Measurements from ENCODE around the gene SCRN2.

DNA sequence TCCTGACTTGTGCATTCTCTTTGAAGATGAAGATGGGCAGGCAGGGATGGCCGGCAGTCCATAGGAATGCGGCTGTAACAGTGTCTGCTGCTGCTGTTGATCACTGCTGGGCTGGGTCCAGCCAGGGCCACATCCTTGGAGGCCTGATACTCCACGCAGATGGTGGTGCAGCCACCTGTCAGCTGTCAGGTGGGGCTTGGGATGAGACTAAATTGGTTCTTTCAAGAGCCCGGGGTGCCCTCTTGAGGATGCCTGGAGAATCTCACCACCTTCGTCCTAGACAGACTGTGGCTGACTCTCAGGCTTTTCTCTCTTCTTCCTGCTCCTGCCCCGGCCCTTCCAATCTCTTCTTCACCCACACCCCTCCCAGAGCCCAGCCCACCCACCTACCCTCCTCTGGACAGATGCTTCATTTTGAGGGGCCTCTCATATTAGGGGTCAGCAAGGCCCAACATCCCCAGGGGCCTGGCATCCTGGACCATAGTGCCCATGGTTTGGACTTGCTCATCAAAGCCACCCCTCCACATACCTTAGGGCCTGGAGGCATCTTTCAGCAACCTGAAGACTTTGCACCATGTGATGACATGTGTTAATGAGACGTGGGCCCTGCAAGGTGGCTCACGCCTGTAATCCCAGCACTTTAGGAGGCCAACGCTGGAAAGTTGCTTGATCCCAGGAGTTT is 38.6 kb downstream of the SCRN2 start:
- TF ChIP-seq ELF4 (CRISPR knock-in tag; IDR thresholded peaks at IDR 0.05; ENCODE audit: low read depth) (no peak), FOXP1 (CRISPR knock-in tag; IDR thresholded peaks at IDR 0.05; ENCODE audit: borderline replicate concordance) (no peak), JAZF1 (CRISPR knock-in tag; IDR thresholded peaks at IDR 0.05) (no peak), SMAD3 (CRISPR knock-in tag; IDR thresholded peaks at IDR 0.05; ENCODE audit: borderline replicate concordance) (no peak), ZNF138 (CRISPR knock-in tag; conservative IDR thresholded peaks at IDR 0.05) (no peak), ETV6 (CRISPR knock-in tag; IDR thresholded peaks at IDR 0.05) (no peak), CBFB (CRISPR knock-in tag; IDR thresholded peaks at IDR 0.05; ENCODE audit: low read depth) (no peak), SP1 (CRISPR knock-in tag; conservative IDR thresholded peaks at IDR 0.05) (no peak), RELA (CRISPR knock-in tag; IDR thresholded peaks at IDR 0.05; ENCODE audit: borderline replicate concordance) (no peak), GRHL2 (CRISPR knock-in tag; IDR thresholded peaks at IDR 0.05; ENCODE audit: insufficient replicate concordance, severe bottlenecking) (no peak)
- TF ChIP-seq, protein P1, sequence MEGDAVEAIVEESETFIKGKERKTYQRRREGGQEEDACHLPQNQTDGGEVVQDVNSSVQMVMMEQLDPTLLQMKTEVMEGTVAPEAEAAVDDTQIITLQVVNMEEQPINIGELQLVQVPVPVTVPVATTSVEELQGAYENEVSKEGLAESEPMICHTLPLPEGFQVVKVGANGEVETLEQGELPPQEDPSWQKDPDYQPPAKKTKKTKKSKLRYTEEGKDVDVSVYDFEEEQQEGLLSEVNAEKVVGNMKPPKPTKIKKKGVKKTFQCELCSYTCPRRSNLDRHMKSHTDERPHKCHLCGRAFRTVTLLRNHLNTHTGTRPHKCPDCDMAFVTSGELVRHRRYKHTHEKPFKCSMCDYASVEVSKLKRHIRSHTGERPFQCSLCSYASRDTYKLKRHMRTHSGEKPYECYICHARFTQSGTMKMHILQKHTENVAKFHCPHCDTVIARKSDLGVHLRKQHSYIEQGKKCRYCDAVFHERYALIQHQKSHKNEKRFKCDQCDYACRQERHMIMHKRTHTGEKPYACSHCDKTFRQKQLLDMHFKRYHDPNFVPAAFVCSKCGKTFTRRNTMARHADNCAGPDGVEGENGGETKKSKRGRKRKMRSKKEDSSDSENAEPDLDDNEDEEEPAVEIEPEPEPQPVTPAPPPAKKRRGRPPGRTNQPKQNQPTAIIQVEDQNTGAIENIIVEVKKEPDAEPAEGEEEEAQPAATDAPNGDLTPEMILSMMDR (IDR thresholded peaks at IDR 0.05): peak; percentile 49; the same call in 1 of the 2 replicates
- TF ChIP-seq, protein P2, sequence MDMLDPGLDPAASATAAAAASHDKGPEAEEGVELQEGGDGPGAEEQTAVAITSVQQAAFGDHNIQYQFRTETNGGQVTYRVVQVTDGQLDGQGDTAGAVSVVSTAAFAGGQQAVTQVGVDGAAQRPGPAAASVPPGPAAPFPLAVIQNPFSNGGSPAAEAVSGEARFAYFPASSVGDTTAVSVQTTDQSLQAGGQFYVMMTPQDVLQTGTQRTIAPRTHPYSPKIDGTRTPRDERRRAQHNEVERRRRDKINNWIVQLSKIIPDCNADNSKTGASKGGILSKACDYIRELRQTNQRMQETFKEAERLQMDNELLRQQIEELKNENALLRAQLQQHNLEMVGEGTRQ (CRISPR knock-in tag; IDR thresholded peaks at IDR 0.05): no peak
- TF ChIP-seq, protein P3, sequence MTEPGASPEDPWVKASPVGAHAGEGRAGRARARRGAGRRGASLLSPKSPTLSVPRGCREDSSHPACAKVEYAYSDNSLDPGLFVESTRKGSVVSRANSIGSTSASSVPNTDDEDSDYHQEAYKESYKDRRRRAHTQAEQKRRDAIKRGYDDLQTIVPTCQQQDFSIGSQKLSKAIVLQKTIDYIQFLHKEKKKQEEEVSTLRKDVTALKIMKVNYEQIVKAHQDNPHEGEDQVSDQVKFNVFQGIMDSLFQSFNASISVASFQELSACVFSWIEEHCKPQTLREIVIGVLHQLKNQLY (CRISPR knock-in tag; IDR thresholded peaks at IDR 0.05): no peak
- TF ChIP-seq, protein P4, sequence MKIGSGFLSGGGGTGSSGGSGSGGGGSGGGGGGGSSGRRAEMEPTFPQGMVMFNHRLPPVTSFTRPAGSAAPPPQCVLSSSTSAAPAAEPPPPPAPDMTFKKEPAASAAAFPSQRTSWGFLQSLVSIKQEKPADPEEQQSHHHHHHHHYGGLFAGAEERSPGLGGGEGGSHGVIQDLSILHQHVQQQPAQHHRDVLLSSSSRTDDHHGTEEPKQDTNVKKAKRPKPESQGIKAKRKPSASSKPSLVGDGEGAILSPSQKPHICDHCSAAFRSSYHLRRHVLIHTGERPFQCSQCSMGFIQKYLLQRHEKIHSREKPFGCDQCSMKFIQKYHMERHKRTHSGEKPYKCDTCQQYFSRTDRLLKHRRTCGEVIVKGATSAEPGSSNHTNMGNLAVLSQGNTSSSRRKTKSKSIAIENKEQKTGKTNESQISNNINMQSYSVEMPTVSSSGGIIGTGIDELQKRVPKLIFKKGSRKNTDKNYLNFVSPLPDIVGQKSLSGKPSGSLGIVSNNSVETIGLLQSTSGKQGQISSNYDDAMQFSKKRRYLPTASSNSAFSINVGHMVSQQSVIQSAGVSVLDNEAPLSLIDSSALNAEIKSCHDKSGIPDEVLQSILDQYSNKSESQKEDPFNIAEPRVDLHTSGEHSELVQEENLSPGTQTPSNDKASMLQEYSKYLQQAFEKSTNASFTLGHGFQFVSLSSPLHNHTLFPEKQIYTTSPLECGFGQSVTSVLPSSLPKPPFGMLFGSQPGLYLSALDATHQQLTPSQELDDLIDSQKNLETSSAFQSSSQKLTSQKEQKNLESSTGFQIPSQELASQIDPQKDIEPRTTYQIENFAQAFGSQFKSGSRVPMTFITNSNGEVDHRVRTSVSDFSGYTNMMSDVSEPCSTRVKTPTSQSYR (CRISPR knock-in tag; IDR thresholded peaks at IDR 0.05): no peak
